Measurements from ENCODE around the gene LACRT. TPM values are rescaled to one million over a fixed set of nuclear protein-coding genes. Genes with fewer than 3 reads are reported as not detected.

The LACRT gene
- total RNA-seq, 2 donors from 2014 or later, result not detected

GRCh38 chr12:54611715-54612149 is 23.0 kb downstream of the LACRT start:
- Histone ChIP-seq H3K27ac (no peak overlapping the region), H3K9ac (ENCODE audit: low read depth in 2 of 2, low read length in 2 of 2) (no peak overlapping the region), H3K27me3 (no peaks in the 10 kb centered on the region), H3K4me3 (no peak overlapping the region), H3K36me3 (no peaks in the 10 kb centered on the region), H3K9me3 (no peaks in the 10 kb centered on the region), H3K4me1 (no peaks in the 10 kb centered on the region)
- DNase-seq, result no peak
- TF ChIP-seq CTCF (IDR thresholded peaks at IDR 0.05), result no peak
- intact Hi-C loops (cut with DNase I), result no loop called here

GRCh38 chr12:54608769-54609168 is 25.9 kb downstream of the LACRT start:
- intact Hi-C loops (cut with DNase I), result no loop called here
- no peak for TF ChIP-seq CTCF (IDR thresholded peaks at IDR 0.05)
- H3K4me1 ChIP-seq, result no peaks in the 10 kb centered on the region
- H3K27ac ChIP-seq, result no peak overlapping the region
- H3K4me3 ChIP-seq, result no peak overlapping the region
- H3K9me3 ChIP-seq, result no peaks in the 10 kb centered on the region
- DNase-seq, result no peak
- H3K9ac ChIP-seq (ENCODE audit: low read depth in 2 of 2, low read length in 2 of 2), result no peak overlapping the region
- H3K36me3 ChIP-seq, result no peaks in the 10 kb centered on the region
- H3K27me3 ChIP-seq, result no peaks in the 10 kb centered on the region

- Histone ChIP-seq H3K9me3 (no peaks in the 10 kb centered on the region), H3K27ac (no peak overlapping the region), H3K4me3 (no peak overlapping the region), H3K9ac (ENCODE audit: low read depth in 2 of 2, low read length in 2 of 2) (no peak overlapping the region), H3K4me1 (no peaks in the 10 kb centered on the region), H3K27me3 (no peaks in the 10 kb centered on the region), H3K36me3 (no peaks in the 10 kb centered on the region)
- no peak for TF ChIP-seq CTCF (IDR thresholded peaks at IDR 0.05)
- intact Hi-C loops (cut with DNase I), result no loop called here
- no peak for DNase-seq
Observed at GRCh38 chr12:54608156-54608555, 26.5 kb downstream of the LACRT start.

GRCh38 chr12:54606556-54606955 is 28.1 kb downstream of the LACRT start:
- H3K36me3 ChIP-seq, result no peaks in the 10 kb centered on the region
- H3K9me3 ChIP-seq, result no peaks in the 10 kb centered on the region
- no peak overlapping the region for H3K27ac ChIP-seq
- TF ChIP-seq CTCF (IDR thresholded peaks at IDR 0.05), result no peak
- H3K4me1 ChIP-seq, result no peaks in the 10 kb centered on the region
- no peak for DNase-seq
- intact Hi-C loops (cut with DNase I), result no loop called here
- H3K27me3 ChIP-seq, result no peaks in the 10 kb centered on the region
- no peak overlapping the region for H3K9ac ChIP-seq (ENCODE audit: low read depth in 2 of 2, low read length in 2 of 2)
- no peak overlapping the region for H3K4me3 ChIP-seq

- Histone ChIP-seq H3K36me3 (no peaks in the 10 kb centered on the region), H3K9me3 (no peaks in the 10 kb centered on the region), H3K9ac (ENCODE audit: low read depth in 2 of 2, low read length in 2 of 2) (no peak overlapping the region), H3K4me3 (no peak overlapping the region), H3K27me3 (no peaks in the 10 kb centered on the region), H3K4me1 (no peaks in the 10 kb centered on the region), H3K27ac (no peak overlapping the region)
- TF ChIP-seq CTCF (IDR thresholded peaks at IDR 0.05), result no peak
- DNase-seq, result no peak
- intact Hi-C loops (cut with DNase I), result no loop called here
Observed at GRCh38 chr12:54605138-54605970, 29.3 kb downstream of the LACRT start.
